ENCODE data around the gene CCBE1.

GRCh38 chr18:59718108-59718463 lies 20.9 kb upstream of the CCBE1 start:
- TF ChIP-seq CTCF (IDR thresholded peaks at IDR 0.05): no peak
- TF ChIP-seq POLR2A (IDR thresholded peaks at IDR 0.05): no peak
